ENCODE measurements around the gene CDC6. TPM values are rescaled to one million over a fixed set of nuclear protein-coding genes. Genes with fewer than 3 reads are reported as not detected.

CDC6 gene
- total and polyA plus RNA-seq, 2 of the 8 experiments (the other 6 are each of a cell fraction or from before 2014, with no cell fraction given): 50.5 to 140 TPM

DNA sequence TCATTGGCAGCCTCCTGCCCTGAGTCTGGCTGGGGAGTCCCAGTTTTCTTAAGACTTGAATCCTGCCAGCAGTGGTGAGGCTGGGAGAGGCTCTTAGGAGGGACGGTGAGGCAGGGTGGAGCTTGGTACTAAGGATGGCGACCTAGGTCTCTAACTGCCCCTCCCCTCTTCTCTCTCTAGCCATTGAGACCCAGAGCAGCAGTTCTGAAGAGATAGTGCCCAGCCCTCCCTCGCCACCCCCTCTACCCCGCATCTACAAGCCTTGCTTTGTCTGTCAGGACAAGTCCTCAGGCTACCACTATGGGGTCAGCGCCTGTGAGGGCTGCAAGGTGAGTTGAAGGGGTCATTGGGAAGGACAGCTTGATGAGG is 60.4 kb downstream of the CDC6 start:
- Histone ChIP-seq H2AK5ac (ENCODE audit: low read depth, low read length) (no peak overlapping the region), H3K79me2 (ENCODE audit: control insufficient read depth in 1 of 2, insufficient read depth in 2 of 2, low read length in 2 of 2) (no peaks in the 10 kb centered on the region; a peak in 1 of 4 replicates), H3K9ac (replicated peaks in 1 of 4; ENCODE audit: extremely low read depth in 1 of 4, low read depth in 3 of 4, low read length in 3 of 4) (no peak overlapping the region), H3K56ac (replicated peaks; ENCODE audit: insufficient read length, low read depth, low read length) (no peak overlapping the region), H4K91ac (replicated peaks; ENCODE audit: insufficient read length, low read length) (no peak overlapping the region), H2BK20ac (ENCODE audit: low read length) (no peak overlapping the region), H3K18ac (ENCODE audit: extremely low read depth, low read length) (no peak overlapping the region), H3K4me2 (ENCODE audit: insufficient read depth in 1 of 2, low read depth in 2 of 2, low read length in 2 of 2) (peak overlapping the region; percentile 77 to 87; a peak in 3 of 4 replicates), H2BK120ac (replicated peaks; ENCODE audit: low read depth, low read length) (no peak overlapping the region), H3K27ac (ENCODE audit: low read depth, low read length) (no peak overlapping the region), H3K27me3 (replicated peaks in 1 of 4; ENCODE audit: control insufficient read depth in 3 of 4, extremely low read depth in 1 of 4, insufficient read depth in 3 of 4, low read length in 3 of 4) (peaks cover 15 to 64% (median 50%) of the 10 kb centered on the region in 4 experiments), H3K79me1 (ENCODE audit: low read depth, low read length) (peaks cover 5% of the 10 kb centered on the region; the same call in 1 of the 2 replicates), H2BK12ac (ENCODE audit: low read depth, low read length) (no peak overlapping the region), H3K4ac (replicated peaks; ENCODE audit: insufficient read length, low read depth, low read length) (no peak overlapping the region), H4K8ac (ENCODE audit: extremely low read depth, insufficient read depth, low read length) (no peak overlapping the region), H3K14ac (ENCODE audit: insufficient read length) (no peak overlapping the region), H3K36me3 (ENCODE audit: control insufficient read depth in 2 of 4, insufficient read depth in 4 of 4, low read length in 3 of 4) (no peaks in the 10 kb centered on the region; a peak in 1 of 8 replicates), H3K9me3 (ENCODE audit: insufficient read depth in 2 of 2, low read depth in 1 of 2, low read length in 1 of 2) (no peaks in the 10 kb centered on the region), H2BK15ac (ENCODE audit: low read length) (no peak overlapping the region), H4K5ac (ENCODE audit: insufficient read length, low read depth, low read length) (no peak overlapping the region), H3K23ac (ENCODE audit: insufficient read length) (no peak overlapping the region), H3K4me1 (replicated peaks in 1 of 4; ENCODE audit: control insufficient read depth in 3 of 4, insufficient read depth in 4 of 4, low read length in 3 of 4) (peaks cover 16 to 66% (median 49%) of the 10 kb centered on the region in 4 experiments), H4K20me1 (replicated peaks in 1 of 2; ENCODE audit: control insufficient read depth in 1 of 2, insufficient read depth in 2 of 2, low read length in 2 of 2) (peaks cover 32 to 52% of the 10 kb centered on the region in 2 experiments), H2AFZ (ENCODE audit: low read length) (no peak overlapping the region), H3K4me3 (ENCODE audit: extremely low read depth in 1 of 4, insufficient read depth in 2 of 4, low read depth in 3 of 4, low read length in 4 of 4) (peak overlapping the region in 3 of 4 experiments; percentile 6 to 43 (median 7); a peak in 3 of 8 replicates), H2BK5ac (ENCODE audit: low read depth, low read length) (no peak overlapping the region), H3K23me2 (ENCODE audit: low read depth, low read length) (peaks cover 13% of the 10 kb centered on the region; the same call in 1 of the 2 replicates)
- no peak for FAIRE-seq
- peak; percentile 86 for TF ChIP-seq POLR2AphosphoS5 (IDR thresholded peaks at IDR 0.05; ENCODE audit: low read depth, low read length)
- 0 out of 2 replicates have a peak, but pooled peaks have one; percentile 35 for TF ChIP-seq TCF12 (IDR thresholded peaks at IDR 0.05; ENCODE audit: low read depth, low read length)
- TF ChIP-seq RNF2 (IDR thresholded peaks at IDR 0.05; ENCODE audit: borderline replicate concordance, low read depth, low read length, missing control alignments, poor library complexity, severe bottlenecking): no peak
- 0 out of 2 replicates have a peak, but pooled peaks have one; percentile 19 for TF ChIP-seq SP1 (IDR thresholded peaks at IDR 0.05; ENCODE audit: low read depth, low read length)
- DNase-seq (ENCODE audit: low read depth in 1 of 2, low spot score in 2 of 2): no peak
- ChIA-PET CTCF (ENCODE audit: partially characterized antibody) (interaction anchor here (0.8 to 30.8 kb wide), 6 partner anchors 9 to 1452 kb away, joined by 3 to 1198 read pairs (median 4); partner anchors contain the start of gene RARA), POLR2A (ENCODE audit: partially characterized antibody) (interaction anchor here (27.8 kb wide), 1 partner anchor 45 kb away, joined by 570 read pairs; the partner anchor contains the start of genes CDC6 and RARA)
- whole genome bisulfite sequencing, 2 experiments (ENCODE audit: extremely low coverage in 1 of 2, insufficient coverage in 1 of 2, insufficient read length in 1 of 2, insufficient replicate concordance in 2 of 2, low coverage in 1 of 2, low lambda C conversion rate in 2 of 2, missing lambda C conversion rate in 1 of 2): 35% methylated on average over 5 of the region's 5 CpGs; no CpG with 5 or more reads in 1 of the 2 experiments
